ENCODE measurements around the gene DENND10.

Gene DENND10

GRCh38 chr10:119153661-119154060 is 49.7 kb downstream of the DENND10 start:
- Histone ChIP-seq H3K36me3 (peaks cover 69% of the 10 kb centered on the region), H3K9me3 (no peaks in the 10 kb centered on the region), H3K4me3 (ENCODE audit: low read depth, low read length) (no peak overlapping the region), H3K4me1 (no peaks in the 10 kb centered on the region), H3K27me3 (no peaks in the 10 kb centered on the region)
- no peak for DNase-seq
- TF ChIP-seq CTCF (IDR thresholded peaks at IDR 0.05; ENCODE audit: low read depth, low read length): no peak

GRCh38 chr10:119159332-119159731 is 55.4 kb downstream of the DENND10 start:
- H3K4me1 ChIP-seq: peaks cover 5% of the 10 kb centered on the region; the same call in 1 of the 2 replicates
- no peaks in the 10 kb centered on the region for H3K9me3 ChIP-seq
- no peak for DNase-seq
- H3K27me3 ChIP-seq: no peaks in the 10 kb centered on the region
- H3K36me3 ChIP-seq: peaks cover 60% of the 10 kb centered on the region
- no peak for TF ChIP-seq CTCF (IDR thresholded peaks at IDR 0.05; ENCODE audit: low read depth, low read length)
- H3K4me3 ChIP-seq (ENCODE audit: low read depth, low read length): no peak overlapping the region

- TF ChIP-seq CTCF (IDR thresholded peaks at IDR 0.05; ENCODE audit: low read depth, low read length): no peak
- Histone ChIP-seq H3K36me3 (peaks cover 34% of the 10 kb centered on the region), H3K4me3 (ENCODE audit: low read depth, low read length) (no peak overlapping the region), H3K4me1 (peaks cover 5% of the 10 kb centered on the region; the same call in 1 of the 2 replicates), H3K9me3 (no peaks in the 10 kb centered on the region), H3K27me3 (no peaks in the 10 kb centered on the region)
- no peak for DNase-seq
These were observed 58.0 kb downstream of the DENND10 start for GRCh38 chr10:119161680-119162451.

- Histone ChIP-seq H3K36me3 (peaks cover 37% of the 10 kb centered on the region), H3K9me3 (no peaks in the 10 kb centered on the region), H3K27me3 (no peaks in the 10 kb centered on the region), H3K4me3 (ENCODE audit: low read depth, low read length) (no peak overlapping the region), H3K4me1 (peaks cover 5% of the 10 kb centered on the region; the same call in 1 of the 2 replicates)
- TF ChIP-seq CTCF (IDR thresholded peaks at IDR 0.05; ENCODE audit: low read depth, low read length): no peak
- no peak for DNase-seq
These were observed 58.7 kb downstream of the DENND10 start for GRCh38 chr10:119162452-119163092.

- H3K9me3 ChIP-seq: no peaks in the 10 kb centered on the region
- peaks cover 46% of the 10 kb centered on the region for H3K36me3 ChIP-seq
- no peaks in the 10 kb centered on the region for H3K27me3 ChIP-seq
- TF ChIP-seq CTCF (IDR thresholded peaks at IDR 0.05; ENCODE audit: low read depth, low read length): no peak
- peak within 1 kb of the TSS; percentile 78 for H3K4me3 ChIP-seq (ENCODE audit: low read depth, low read length)
- peak; percentile 79 for DNase-seq
- H3K4me1 ChIP-seq: peaks cover 5% of the 10 kb centered on the region; the same call in 1 of the 2 replicates
These were observed 61.5 kb downstream of the DENND10 start, which contains the start of gene SFXN4 for GRCh38 chr10:119165171-119166117. Gene SFXN4 (minus strand): TSS chr10:119165714. CDS start chr10:119165647, 67 bp downstream.
